Keratinocyte (primary cell): ENCODE results near the gene EPHA6. TPM values are rescaled to one million over a fixed set of nuclear protein-coding genes. Genes with fewer than 3 reads are reported as not detected.

ENCODE experiments used
- DNase-seq: peaks from one replicate; pipeline ENCODE4 v3.0.0-alpha.2; 2011; ENCODE audit warnings: low read depth, missing footprints, low spot score
- FAIRE-seq: peaks from 2 replicates; lab custom pipeline; 2011; peaks lifted over from hg19 to GRCh38; lab: Jason Lieb, UNC
- H2AFZ ChIP-seq: 2 replicates; pipeline ENCODE4 v1.6.0; 2012; ENCODE audit warnings: low read length, control low read depth, inconsistent platforms; ENCODE audit not compliant: control insufficient read depth
- H3K27ac ChIP-seq: 2 replicates; pipeline ENCODE4 v1.5.1; 2011; ENCODE audit warnings: low read length; ENCODE audit not compliant: control insufficient read depth, insufficient read depth
- H3K27me3 ChIP-seq: 3 replicates; pipeline ENCODE4 v1.6.0; 2011; ENCODE audit warnings: low read length; ENCODE audit not compliant: control insufficient read depth, insufficient read depth; ENCODE audit errors: extremely low read depth
- H3K36me3 ChIP-seq, 2 experiments: 2 replicates in 1 of 2; 3 replicates in 1 of 2; pipeline ENCODE4 v1.5.1; 2011; ENCODE audit warnings: low read length in 2 of 2, mild to moderate bottlenecking in 1 of 2; ENCODE audit not compliant: control insufficient read depth in 2 of 2, insufficient read depth in 2 of 2; ENCODE audit errors: extremely low read depth in 1 of 2
- H3K4me1 ChIP-seq: 3 replicates; pipeline ENCODE4 v1.5.1; 2011; ENCODE audit warnings: low read length; ENCODE audit not compliant: control insufficient read depth, insufficient read depth; ENCODE audit errors: extremely low read depth
- H3K4me2 ChIP-seq: 3 replicates; pipeline ENCODE4 v1.6.0; 2011; ENCODE audit warnings: low read depth, low read length; ENCODE audit not compliant: control insufficient read depth, insufficient read depth; ENCODE audit errors: extremely low read depth
- H3K4me3 ChIP-seq, 3 experiments: fragments of 200-600 bp in 1 of 3; sonication (generic) in 1 of 3; 2 replicates in 2 of 3; 3 replicates in 1 of 3; pipeline ENCODE4 v1.5.1; 2011 to 2016; ENCODE audit warnings: low read length in 3 of 3, mild to moderate bottlenecking in 3 of 3, control low read depth in 2 of 3, inconsistent platforms in 1 of 3, low read depth in 1 of 3, mixed read lengths in 1 of 3, mixed run types in 1 of 3, moderate library complexity in 1 of 3; ENCODE audit not compliant: control insufficient read depth in 2 of 3, insufficient read depth in 2 of 3; ENCODE audit errors: extremely low read depth in 1 of 3
- H3K79me2 ChIP-seq: 2 replicates; pipeline ENCODE4 v1.6.0; 2012; ENCODE audit warnings: low read length; ENCODE audit not compliant: control insufficient read depth, insufficient read depth
- H3K9ac ChIP-seq: 3 replicates; pipeline ENCODE4 v1.6.0; 2011; ENCODE audit warnings: low read length; ENCODE audit not compliant: control insufficient read depth, insufficient read depth; ENCODE audit errors: extremely low read depth
- H3K9me1 ChIP-seq: 3 replicates; pipeline ENCODE4 v1.6.0; 2011; ENCODE audit warnings: low read length; ENCODE audit not compliant: control insufficient read depth, insufficient read depth; ENCODE audit errors: extremely low read depth
- H3K9me3 ChIP-seq: 2 replicates; pipeline ENCODE4 v1.5.1; 2012; ENCODE audit warnings: low read depth, low read length; ENCODE audit not compliant: control insufficient read depth
- H4K20me1 ChIP-seq: 3 replicates; pipeline ENCODE4 v1.6.0; 2011; ENCODE audit warnings: low read length; ENCODE audit not compliant: control insufficient read depth, insufficient read depth; ENCODE audit errors: extremely low read depth
- CTCF ChIP-seq, 3 experiments: IDR thresholded peaks in 1 of 3; conservative IDR thresholded peaks in 1 of 3; optimal IDR thresholded peaks in 1 of 3; 2 replicates in 2 of 3; 3 replicates in 1 of 3; pipeline versions ENCODE3 to v1.5.1; 2011; ENCODE audit warnings: low read length in 3 of 3, mild to moderate bottlenecking in 3 of 3, moderate library complexity in 2 of 3, control low read depth in 1 of 3, inconsistent platforms in 1 of 3; ENCODE audit not compliant: insufficient read depth in 2 of 3; ENCODE audit errors: extremely low read depth in 1 of 3
- EZH2 ChIP-seq: IDR thresholded peaks from one replicate; pipeline ENCODE4 v1.6.1; 2012; ENCODE audit warnings: inconsistent platforms, mild to moderate bottlenecking, low read length, moderate library complexity
- dilution Hi-C: fragments of 300-500 bp; cut with MboI; formaldehyde crosslinking; loops from one replicate; pipeline ENCODE4 v1.7.0; 2020; ENCODE audit warnings: low sequenced_read_pairs; ENCODE audit not compliant: extremely low pct_ligation_motif_present
- polyA plus RNA-seq, 5 experiments: library from polyadenylated mRNA; depleted of rRNA in 3 of 5; stranded (reverse) in 3 of 5; stranded (forward) in 1 of 5; unstranded in 1 of 5; fragments of >200 nt; gene quantifications; 1 replicate in 1 of 5; 2 replicates in 3 of 5; 3 replicates in 1 of 5; pipeline versions ENCODE4 v1.2.1 to v1.2.3, GENCODE V29; 2011 to 2012; ENCODE audit warnings: missing spikeins in 2 of 5, low read depth in 1 of 5, low replicate concordance in 1 of 5

EPHA6 gene
- polyA plus RNA-seq, 1 donor (not counting 4 experiments of a cell fraction or from before 2014, with no cell fraction given) = not detected

GRCh38 chr3:97680210-97680609 lies 865.8 kb downstream of the EPHA6 start:
- TF ChIP-seq CTCF (optimal IDR thresholded peaks at IDR 0.05 in 1 of 3, IDR thresholded peaks at IDR 0.05 in 1 of 3, conservative IDR thresholded peaks at IDR 0.05 in 1 of 3; ENCODE audit: extremely low read depth in 1 of 3, insufficient read depth in 2 of 3, low read length in 3 of 3) (no peak), EZH2 (no peak)
- Histone ChIP-seq H3K9me1 (no peaks in the 10 kb centered on the region), H3K4me2 (no peak overlapping the region), H3K4me1 (peaks cover 15% of the 10 kb centered on the region), H4K20me1 (no peaks in the 10 kb centered on the region), H3K4me3 (no peak overlapping the region), H3K36me3 (no peaks in the 10 kb centered on the region), H3K27me3 (no peaks in the 10 kb centered on the region), H3K27ac (no peak overlapping the region), H3K79me2 (no peaks in the 10 kb centered on the region), H3K9me3 (no peaks in the 10 kb centered on the region), H2AFZ (peak overlapping the region; percentile 26), H3K9ac (no peak overlapping the region)
- dilution Hi-C loops = no loop called here
- no peak for DNase-seq
- FAIRE-seq = no peak

- no peak overlapping the region for H3K27ac ChIP-seq
- H3K79me2 ChIP-seq = no peaks in the 10 kb centered on the region
- no peaks in the 10 kb centered on the region for H3K36me3 ChIP-seq
- no peaks in the 10 kb centered on the region for H3K9me1 ChIP-seq
- no peak for DNase-seq
- H3K4me3 ChIP-seq = no peak overlapping the region
- peaks cover 19% of the 10 kb centered on the region for H3K4me1 ChIP-seq
- dilution Hi-C loops = no loop called here
- no peak overlapping the region for H3K4me2 ChIP-seq
- no peaks in the 10 kb centered on the region for H3K9me3 ChIP-seq
- H3K27me3 ChIP-seq = no peaks in the 10 kb centered on the region
- no peak overlapping the region for H2AFZ ChIP-seq
- no peaks in the 10 kb centered on the region for H4K20me1 ChIP-seq
- no peak overlapping the region for H3K9ac ChIP-seq
- FAIRE-seq = no peak
- TF ChIP-seq CTCF (optimal IDR thresholded peaks at IDR 0.05 in 1 of 3, IDR thresholded peaks at IDR 0.05 in 1 of 3, conservative IDR thresholded peaks at IDR 0.05 in 1 of 3; ENCODE audit: extremely low read depth in 1 of 3, insufficient read depth in 2 of 3, low read length in 3 of 3) = no peak
- TF ChIP-seq EZH2 = no peak
Measured at GRCh38 chr3:97680696-97681095, 866.3 kb downstream of the EPHA6 start.
